Activated naive CD4-positive, alpha-beta T cell treated with anti-CD3 and anti-CD28 coated beads, Interleukin-2, amount 10 ng/mL, durations not matched to agents 7 days and 5 days (primary cell): ENCODE results near the gene FBXW9.
"Not testable (repeated sequence)": the region's sequence is repeated elsewhere in the genome, so short reads cannot be mapped to it uniquely, and the experiment has no call there.

Source experiments
- CTCF ChIA-PET: fragments of 350-600 bp; sonication (Branson Sonifier 250); formaldehyde crosslinking; loops from one replicate; lab custom pipeline; 2021; ENCODE audit warnings: antibody characterized with exemption; lab: Charles Lee
- DNase-seq: peaks from one replicate; pipeline ENCODE4 v3.0.0-alpha.2; 2020
- H3K27ac Mint-ChIP-seq: one replicate; pipeline ENCODE4 v1.8.0; 2021; ENCODE audit warnings: mild to moderate bottlenecking, moderate library complexity, mixed read lengths
- H3K27me3 Mint-ChIP-seq: one replicate; pipeline ENCODE4 v1.8.0; 2021; ENCODE audit warnings: mild to moderate bottlenecking, mixed read lengths
- H3K36me3 Mint-ChIP-seq: one replicate; pipeline ENCODE4 v1.8.0; 2021; ENCODE audit warnings: mixed read lengths
- H3K4me1 Mint-ChIP-seq: one replicate; pipeline ENCODE4 v1.8.0; 2021; ENCODE audit warnings: mixed read lengths
- H3K4me3 Mint-ChIP-seq: one replicate; pipeline ENCODE4 v1.8.0; 2021; ENCODE audit warnings: mild to moderate bottlenecking, moderate library complexity, mixed read lengths
- H3K9me3 Mint-ChIP-seq: one replicate; pipeline ENCODE4 v1.8.0; 2021; ENCODE audit warnings: mixed read lengths

The FBXW9 gene

DNA sequence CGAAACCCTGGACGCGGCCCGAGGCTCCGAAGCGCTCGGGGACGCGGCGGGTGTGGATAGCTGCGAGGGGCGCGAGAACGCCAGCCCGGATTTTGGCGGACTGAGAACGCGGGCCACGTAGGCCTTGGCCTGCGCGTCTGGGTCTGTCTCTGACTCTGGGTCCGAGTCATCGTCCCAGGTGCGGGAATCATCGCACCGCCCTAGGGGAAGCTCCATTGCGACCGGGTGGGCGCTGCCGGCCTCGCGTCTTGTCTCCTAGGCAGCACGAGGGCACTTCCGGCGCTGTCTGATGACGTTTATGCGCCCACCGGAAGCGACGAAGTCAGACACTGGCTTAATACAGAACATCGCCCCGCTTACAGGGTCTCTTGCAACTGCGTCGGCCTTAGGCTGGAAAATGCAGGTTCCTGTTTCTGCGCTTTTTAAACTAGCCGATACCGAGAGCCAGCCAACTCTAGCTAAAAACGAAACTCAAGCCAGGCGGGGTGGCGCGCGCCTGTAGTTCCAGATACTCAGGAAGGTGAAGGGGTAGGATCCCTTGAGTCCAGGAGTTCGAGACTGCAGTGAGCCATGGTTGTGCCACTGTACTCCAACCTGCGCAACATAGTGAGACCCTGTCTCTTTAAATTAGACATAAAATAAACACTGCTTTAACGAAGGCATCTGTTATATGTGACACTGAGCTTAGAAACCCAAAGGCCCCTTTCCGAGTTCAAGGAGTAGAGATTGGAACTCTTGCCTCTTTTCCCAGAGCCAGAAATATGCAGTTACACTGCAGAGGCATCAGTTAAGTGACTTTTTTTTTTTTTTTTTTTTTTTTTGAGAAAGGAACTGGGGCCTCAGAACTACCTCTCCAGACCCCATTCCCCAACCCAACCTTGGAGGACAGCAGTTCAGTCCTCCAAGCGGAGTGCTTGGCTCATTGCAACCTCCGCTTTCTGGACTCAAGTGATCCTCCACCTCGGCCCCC lies at the start of gene FBXW9:
Gene FBXW9, minus strand, starts transcription at position 266 of the 970 bp plus-strand sequence. Its CDS starts 50 bp downstream, at position 216.
- Mint-ChIP-seq H3K36me3 (peaks cover 12% of the 10 kb centered on the region), H3K27me3 (no peaks in the 10 kb centered on the region), H3K4me1 (peaks cover 24% of the 10 kb centered on the region), H3K27ac (peak within 1 kb of the TSS; percentile 97), H3K4me3 (peak within 1 kb of the TSS; percentile 88), H3K9me3 (no peaks in the 10 kb centered on the region)
- peak; percentile 99 for DNase-seq
- CTCF ChIA-PET, result no interaction called here

DNA sequence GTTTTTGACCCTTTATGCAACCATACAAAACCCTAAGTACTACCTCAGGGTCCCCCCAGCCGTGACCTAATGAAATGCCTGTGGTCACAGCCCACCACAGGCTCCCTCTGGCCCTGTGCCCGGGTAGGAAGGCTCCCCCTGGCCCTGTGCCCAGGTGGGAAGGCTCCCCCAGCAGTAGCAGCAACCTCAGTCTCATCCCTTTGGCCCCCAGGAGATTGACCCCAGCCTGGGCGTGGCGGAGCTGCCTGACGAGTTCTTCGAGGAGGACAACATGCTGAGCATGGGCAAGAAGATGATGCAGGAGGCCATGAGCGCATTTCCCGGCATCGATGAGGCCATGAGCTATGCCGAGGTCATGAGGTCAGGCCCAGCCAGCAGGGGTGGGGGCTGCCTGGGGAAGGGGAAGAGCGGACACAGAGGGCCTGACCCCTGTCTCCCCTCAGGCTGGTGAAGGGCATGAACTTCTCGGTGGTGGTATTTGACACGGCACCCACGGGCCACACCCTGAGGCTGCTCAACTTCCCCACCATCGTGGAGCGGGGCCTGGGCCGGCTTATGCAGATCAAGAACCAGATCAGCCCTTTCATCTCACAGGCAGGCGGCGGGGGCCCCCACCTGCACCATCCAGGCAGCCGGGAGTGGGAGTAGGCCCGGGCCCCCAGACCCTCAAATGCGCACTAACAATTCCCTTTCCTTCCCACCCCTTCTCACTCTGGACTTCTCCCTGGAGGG lies 48.9 kb upstream of the FBXW9 start:
- Mint-ChIP-seq H3K9me3 (peaks cover 12% of the 10 kb centered on the region), H3K27ac (no peak overlapping the region)

DNA sequence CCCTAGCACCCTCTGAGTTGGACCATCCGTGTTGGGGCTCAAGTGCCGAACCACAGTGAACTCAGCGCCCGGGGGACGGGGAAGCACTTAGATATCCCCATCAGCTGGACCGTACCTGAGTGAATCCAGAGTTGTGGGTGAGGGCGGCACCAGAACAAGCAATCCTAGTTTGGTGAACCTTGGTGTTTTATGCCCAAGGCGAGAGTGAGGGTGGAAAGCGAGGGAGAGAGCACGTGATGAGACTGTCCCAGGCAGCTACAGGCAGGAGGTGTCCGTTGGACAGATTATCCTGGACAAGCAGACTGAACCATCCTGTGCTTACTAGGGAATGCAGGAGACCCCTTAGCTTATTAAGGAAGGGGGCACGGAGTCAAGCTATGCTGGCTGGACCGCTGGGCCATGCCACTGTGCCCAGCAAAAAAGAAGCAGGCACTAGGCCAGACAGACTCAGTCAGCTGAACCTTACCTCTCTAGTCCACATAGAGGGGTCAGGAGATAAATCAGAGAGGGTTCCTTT lies 41.5 kb upstream of the FBXW9 start:
- peak overlapping the region; percentile 100 for H3K4me3 Mint-ChIP-seq

More for the DNA sequence above, 48.9 kb upstream of the FBXW9 start:
- Mint-ChIP-seq H3K36me3 (peaks cover 36% of the 10 kb centered on the region), H3K4me1 (peaks cover 5% of the 10 kb centered on the region), H3K4me3 (no peak overlapping the region), H3K27me3 (peaks cover 12% of the 10 kb centered on the region)
- DNase-seq, result no peak
- CTCF ChIA-PET, result no interaction called here

GRCh38 chr19:12736995-12737834 lies 40.8 kb upstream of the FBXW9 start, which contains the start of gene GET3:
Gene GET3, plus strand, starts transcription at chr19:12737497. Its CDS starts 9 bp downstream, at chr19:12737506.
- no peaks in the 10 kb centered on the region for H3K9me3 Mint-ChIP-seq
- H3K4me3 Mint-ChIP-seq, result peak within 1 kb of the TSS; percentile 100
- DNase-seq, result peak; percentile 88
- peak within 1 kb of the TSS; percentile 92 for H3K27ac Mint-ChIP-seq
- H3K36me3 Mint-ChIP-seq, result peaks cover 29% of the 10 kb centered on the region
- peaks cover 45% of the 10 kb centered on the region for H3K4me1 Mint-ChIP-seq
- no peaks in the 10 kb centered on the region for H3K27me3 Mint-ChIP-seq
- CTCF ChIA-PET, result interaction anchor here (0.5 to 2.7 kb wide), 5 partner anchors 9 to 40 kb away, joined by 3 to 23 read pairs (median 3); no protein-coding TSS in a partner anchor

More for the DNA sequence above, 41.5 kb upstream of the FBXW9 start:
- no peak for DNase-seq
- Mint-ChIP-seq H3K27ac (peak overlapping the region; percentile 92), H3K36me3 (peaks cover 29% of the 10 kb centered on the region), H3K27me3 (no peaks in the 10 kb centered on the region), H3K4me1 (peaks cover 40% of the 10 kb centered on the region), H3K9me3 (no peaks in the 10 kb centered on the region)
- CTCF ChIA-PET, result interaction anchor here (0.9 to 2.7 kb wide), 2 partner anchors 19 to 39 kb away, joined by 3 to 23 read pairs; no protein-coding TSS in a partner anchor

DNA sequence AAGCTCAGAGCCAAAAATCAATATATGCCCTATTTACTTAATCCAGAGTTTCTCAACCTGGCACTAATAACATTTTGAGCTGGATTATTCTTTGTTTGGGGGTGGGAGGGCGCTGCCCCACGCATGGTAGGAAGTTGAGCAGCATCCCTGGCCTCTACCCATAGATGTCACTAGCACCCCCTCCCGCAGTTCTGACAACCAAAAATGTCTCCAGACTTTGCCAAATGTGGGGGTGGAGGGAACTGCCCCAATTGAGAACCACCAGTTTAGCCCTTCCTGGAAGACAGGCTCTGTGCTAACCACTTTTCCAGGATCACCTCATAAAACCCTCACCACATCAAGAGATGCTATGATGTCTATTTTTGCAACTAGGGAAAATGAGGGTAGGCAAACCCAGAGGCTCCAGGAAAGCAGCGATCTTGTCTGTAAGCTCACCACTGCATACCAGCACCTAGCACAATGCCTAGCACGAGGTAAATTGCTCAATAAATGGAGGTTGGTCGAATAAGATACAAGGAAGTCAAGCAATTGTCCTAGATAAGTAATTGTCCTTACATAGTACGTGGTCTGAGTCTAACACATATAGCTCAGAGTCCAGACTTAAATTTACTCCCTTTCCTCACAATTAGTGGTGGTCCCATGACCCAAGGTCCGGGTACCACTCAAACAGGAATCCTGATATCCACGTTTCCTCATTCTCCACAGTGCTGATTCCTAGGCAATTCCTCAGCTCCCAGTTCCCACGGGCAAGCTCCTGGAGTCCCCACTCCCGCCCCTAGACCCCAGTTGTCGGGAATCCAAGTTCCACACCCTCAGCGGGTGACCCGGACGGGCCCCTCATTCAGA lies 37.2 kb upstream of the FBXW9 start:
- Mint-ChIP-seq H3K27me3 (no peaks in the 10 kb centered on the region), H3K4me1 (peaks cover 56% of the 10 kb centered on the region), H3K27ac (peak overlapping the region; percentile 96), H3K4me3 (peak overlapping the region; percentile 85), H3K9me3 (no peaks in the 10 kb centered on the region), H3K36me3 (peaks cover 40% of the 10 kb centered on the region)
- DNase-seq, result peak; percentile 73
- CTCF ChIA-PET, result interaction anchor here (0.6 to 5.5 kb wide), 13 partner anchors 12 to 124 kb away, joined by 3 to 48 read pairs (median 4); partner anchors contain the start of genes JUNB and TNPO2

GRCh38 chr19:12731337-12731736 lies 34.9 kb upstream of the FBXW9 start:
- peaks cover 50% of the 10 kb centered on the region for H3K36me3 Mint-ChIP-seq
- H3K4me1 Mint-ChIP-seq, result peaks cover 39% of the 10 kb centered on the region
- CTCF ChIA-PET, result interaction anchor here (1.0 to 5.5 kb wide), 3 partner anchors 16 to 29 kb away, joined by 3 to 27 read pairs (median 7); no protein-coding TSS in a partner anchor
- no peak overlapping the region for H3K27ac Mint-ChIP-seq
- DNase-seq, result no peak
- H3K4me3 Mint-ChIP-seq, result no peak overlapping the region
- H3K27me3 Mint-ChIP-seq, result no peaks in the 10 kb centered on the region
- no peaks in the 10 kb centered on the region for H3K9me3 Mint-ChIP-seq

DNA sequence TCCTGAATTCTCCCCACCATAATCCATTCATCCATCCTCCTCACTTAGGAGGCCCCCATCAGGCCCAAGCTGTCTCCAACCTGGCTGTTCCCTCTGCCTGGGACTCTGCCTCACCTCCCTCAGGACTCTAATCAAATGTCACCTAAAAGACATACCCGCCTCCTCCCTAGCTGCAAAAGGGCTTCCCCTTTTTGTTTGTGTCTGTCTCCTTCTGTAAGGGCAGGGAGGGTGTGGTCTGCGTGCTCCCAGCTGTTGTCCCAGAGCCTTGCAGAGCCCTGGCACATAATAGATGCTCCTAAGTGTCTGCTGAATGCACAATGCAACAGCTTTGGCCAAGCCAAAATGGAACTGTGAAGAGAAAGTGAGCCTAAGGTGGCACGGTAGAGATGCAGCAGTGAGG lies 33.6 kb upstream of the FBXW9 start:
- CTCF ChIA-PET, result interaction anchor here (1.1 to 5.5 kb wide), 2 partner anchors 30 to 66 kb away, joined by 3 to 27 read pairs; no protein-coding TSS in a partner anchor
- Mint-ChIP-seq H3K27ac (peak overlapping the region; percentile 26), H3K4me3 (no peak overlapping the region)

GRCh38 chr19:12727745-12728433 lies 31.5 kb upstream of the FBXW9 start:
- no peak for DNase-seq
- H3K27me3 Mint-ChIP-seq, result no peaks in the 10 kb centered on the region
- no peaks in the 10 kb centered on the region for H3K9me3 Mint-ChIP-seq
- no peak overlapping the region for H3K27ac Mint-ChIP-seq
- H3K4me3 Mint-ChIP-seq, result no peak overlapping the region
- H3K36me3 Mint-ChIP-seq, result peaks cover 46% of the 10 kb centered on the region
- peaks cover 35% of the 10 kb centered on the region for H3K4me1 Mint-ChIP-seq
- CTCF ChIA-PET, result interaction anchor here (0.7 kb wide), 1 partner anchor 58 kb away, joined by 3 read pairs; no protein-coding TSS in a partner anchor

More for the DNA sequence above, 33.6 kb upstream of the FBXW9 start:
- no peaks in the 10 kb centered on the region for H3K27me3 Mint-ChIP-seq
- H3K4me1 Mint-ChIP-seq, result peaks cover 34% of the 10 kb centered on the region
- H3K9me3 Mint-ChIP-seq, result no peaks in the 10 kb centered on the region
- no peak for DNase-seq
- peaks cover 50% of the 10 kb centered on the region for H3K36me3 Mint-ChIP-seq

DNA sequence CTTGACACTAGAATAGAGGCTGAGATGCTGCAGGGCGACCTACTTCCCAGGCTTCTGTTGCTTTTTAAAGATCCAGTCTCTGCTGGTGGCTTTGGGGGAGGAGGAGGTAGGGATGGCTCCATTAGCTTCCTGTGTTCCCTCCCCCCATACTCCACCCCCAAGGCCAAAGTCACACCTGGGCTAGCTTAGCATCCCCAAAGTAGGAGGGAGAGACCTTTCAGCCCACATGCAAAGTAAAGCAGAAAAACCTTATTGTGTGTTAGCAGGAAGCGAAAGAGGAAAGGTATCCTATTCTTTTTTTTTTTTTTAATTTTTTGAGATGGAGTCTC lies 30.5 kb upstream of the FBXW9 start:
- no peak for DNase-seq
- Mint-ChIP-seq H3K9me3 (no peaks in the 10 kb centered on the region), H3K36me3 (peaks cover 40% of the 10 kb centered on the region), H3K4me3 (no peak overlapping the region), H3K4me1 (peaks cover 31% of the 10 kb centered on the region), H3K27ac (no peak overlapping the region), H3K27me3 (peaks cover 4% of the 10 kb centered on the region)
- CTCF ChIA-PET, result interaction anchor here (0.9 kb wide), 1 partner anchor 68 kb away, joined by 3 read pairs; no protein-coding TSS in a partner anchor

DNA sequence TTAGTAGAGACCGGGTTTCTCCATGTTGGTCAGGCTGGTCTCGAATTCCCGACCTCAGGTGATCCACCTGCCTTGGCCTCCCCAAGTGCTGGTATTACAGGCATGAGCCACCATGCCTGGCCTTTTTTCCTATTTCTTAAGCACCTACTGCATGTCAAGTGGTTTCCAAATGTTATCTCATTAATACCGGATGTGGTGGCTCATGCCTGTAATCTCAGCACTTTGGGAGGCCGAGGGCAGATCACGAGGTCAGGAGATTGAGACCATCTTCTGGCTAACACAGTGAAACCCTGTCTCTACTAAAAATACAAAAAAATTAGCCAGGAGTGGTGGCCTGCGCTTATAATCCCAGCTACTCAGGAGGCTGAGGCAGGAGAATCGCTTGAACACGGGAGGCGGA lies 29.2 kb upstream of the FBXW9 start:
- H3K27ac Mint-ChIP-seq, H3K9me3 Mint-ChIP-seq, H3K4me3 Mint-ChIP-seq, DNase-seq, H3K27me3 Mint-ChIP-seq, CTCF ChIA-PET: not testable (repeated sequence)
- peaks cover 39% of the 10 kb centered on the region for H3K36me3 Mint-ChIP-seq
- peaks cover 34% of the 10 kb centered on the region for H3K4me1 Mint-ChIP-seq

DNA sequence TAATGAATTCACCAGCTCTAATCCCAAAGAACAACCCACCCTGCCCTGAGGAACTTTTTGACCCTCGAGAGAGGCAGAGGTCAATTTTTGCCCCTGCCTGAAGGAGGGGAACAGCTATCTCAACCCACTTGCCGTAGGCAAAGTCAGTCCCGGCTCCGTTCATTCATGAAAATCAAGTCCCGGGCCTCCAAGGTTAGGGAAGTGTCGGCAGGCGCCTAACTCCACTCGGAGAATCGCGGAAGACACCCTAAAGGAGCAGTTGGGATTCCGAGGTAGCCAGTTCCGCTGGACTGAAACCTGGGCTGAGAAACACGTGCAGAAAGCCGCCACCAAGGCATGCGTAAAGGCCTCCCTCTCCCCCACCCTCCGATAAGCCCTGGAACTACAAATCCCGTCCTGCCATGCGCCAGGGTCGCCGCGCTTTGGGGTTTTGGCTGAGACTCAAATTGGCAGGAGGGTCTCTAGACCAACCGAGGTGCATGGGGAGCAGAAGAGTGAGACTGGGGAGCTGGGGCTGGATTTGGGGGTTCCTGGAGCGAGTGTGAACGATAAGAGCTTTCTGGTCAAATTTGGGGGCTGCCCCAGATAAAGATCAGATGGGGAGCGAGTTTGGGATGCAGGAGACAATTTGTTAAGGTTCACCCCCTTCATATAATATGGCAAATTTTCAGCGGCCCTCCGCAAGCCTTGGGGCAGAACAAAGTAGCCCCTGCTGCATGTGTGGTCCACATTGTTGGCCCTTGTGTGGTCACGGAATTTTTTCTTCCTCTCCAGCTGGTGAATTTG lies 27.4 kb upstream of the FBXW9 start, which contains the start of gene TNPO2:
Gene TNPO2, minus strand, starts transcription at position 292 of the 786 bp plus-strand sequence. CDS start 2,955 bp downstream, outside the sequence.
- Mint-ChIP-seq H3K4me1 (peaks cover 36% of the 10 kb centered on the region), H3K9me3 (no peaks in the 10 kb centered on the region), H3K27me3 (peaks cover 4% of the 10 kb centered on the region), H3K27ac (peak within 1 kb of the TSS; percentile 91), H3K4me3 (peak within 1 kb of the TSS; percentile 82), H3K36me3 (peaks cover 29% of the 10 kb centered on the region)
- peak; percentile 85 for DNase-seq
- CTCF ChIA-PET, result interaction anchor here (0.9 to 6.4 kb wide), 3 partner anchors 10 to 37 kb away, joined by 3 to 48 read pairs (median 13); partner anchors contain the start of gene TRIR
